Pulmonary artery endothelial cell (primary cell): Measurements from ENCODE around the gene CSMD2. TPM values are rescaled to one million over a fixed set of nuclear protein-coding genes. Genes with fewer than 3 reads are reported as not detected.

Source experiments
- DNase-seq: peaks from one replicate; pipeline ENCODE4 v3.0.0-alpha.2; 2011; ENCODE audit warnings: low read depth, low spot score
- total RNA-seq: library from RNA; depleted of rRNA; stranded (reverse); fragments of >200 nt; gene quantifications from 2 replicates; pipeline ENCODE4 v1.2.3, GENCODE V29; 2014

Gene CSMD2
- total RNA-seq, 1 donor from 2014 or later = under 0.01 TPM

- DNase-seq = no peak
Observed at GRCh38 chr1:33823401-33823800, 341.6 kb downstream of the CSMD2 start.

GRCh38 chr1:33822396-33822795 is 342.6 kb downstream of the CSMD2 start:
- DNase-seq = no peak

GRCh38 chr1:33821291-33821690 is 343.7 kb downstream of the CSMD2 start:
- DNase-seq = no peak

GRCh38 chr1:33820804-33821203 is 344.2 kb downstream of the CSMD2 start:
- DNase-seq = no peak

GRCh38 chr1:33819913-33820311 is 345.1 kb downstream of the CSMD2 start:
- no peak for DNase-seq

- DNase-seq = no peak
Observed at GRCh38 chr1:33819290-33819912, 345.6 kb downstream of the CSMD2 start.

- no peak for DNase-seq
Observed at GRCh38 chr1:33818071-33818470, 347.0 kb downstream of the CSMD2 start.

- DNase-seq = no peak
Observed at GRCh38 chr1:33815061-33815460, 350.0 kb downstream of the CSMD2 start.

- DNase-seq = no peak
Observed at GRCh38 chr1:33814166-33814565, 350.9 kb downstream of the CSMD2 start.

GRCh38 chr1:33810571-33810970 is 354.5 kb downstream of the CSMD2 start:
- DNase-seq = no peak

GRCh38 chr1:33805988-33806387 is 359.0 kb downstream of the CSMD2 start:
- DNase-seq = no peak

- DNase-seq = no peak
Observed at GRCh38 chr1:33802268-33802667, 362.8 kb downstream of the CSMD2 start.

- no peak for DNase-seq
Observed at GRCh38 chr1:33797849-33798248, 367.2 kb downstream of the CSMD2 start.

- DNase-seq = no peak
Observed at GRCh38 chr1:33792651-33793050, 372.4 kb downstream of the CSMD2 start.

GRCh38 chr1:33792216-33792615 is 372.8 kb downstream of the CSMD2 start:
- DNase-seq = no peak

- DNase-seq = no peak
Observed at GRCh38 chr1:33791251-33791650, 373.8 kb downstream of the CSMD2 start.

GRCh38 chr1:33790577-33790976 is 374.5 kb downstream of the CSMD2 start:
- DNase-seq = no peak

GRCh38 chr1:33784876-33785275 is 380.2 kb downstream of the CSMD2 start:
- DNase-seq = no peak

- DNase-seq = no peak
Observed at GRCh38 chr1:33782776-33783175, 382.3 kb downstream of the CSMD2 start.

GRCh38 chr1:33781652-33782051 is 383.4 kb downstream of the CSMD2 start:
- no peak for DNase-seq

GRCh38 chr1:33777337-33777736 is 387.7 kb downstream of the CSMD2 start:
- DNase-seq = no peak

GRCh38 chr1:33768821-33769220 is 396.2 kb downstream of the CSMD2 start:
- no peak for DNase-seq

- DNase-seq = no peak
Observed at GRCh38 chr1:33768106-33768505, 396.9 kb downstream of the CSMD2 start.

- no peak for DNase-seq
Observed at GRCh38 chr1:33764149-33764548, 400.9 kb downstream of the CSMD2 start.
